HG03520 (cell line): ENCODE measurements around the gene SETD9.

Source experiments
- ATAC-seq: cut with Tn5 transposase; IDR thresholded peaks from one replicate; pipeline ENCODE4 v1.9.1; 2021; ENCODE audit warnings: mild to moderate bottlenecking, moderate library complexity; ENCODE audit not compliant: unreplicated experiment

SETD9 gene

DNA sequence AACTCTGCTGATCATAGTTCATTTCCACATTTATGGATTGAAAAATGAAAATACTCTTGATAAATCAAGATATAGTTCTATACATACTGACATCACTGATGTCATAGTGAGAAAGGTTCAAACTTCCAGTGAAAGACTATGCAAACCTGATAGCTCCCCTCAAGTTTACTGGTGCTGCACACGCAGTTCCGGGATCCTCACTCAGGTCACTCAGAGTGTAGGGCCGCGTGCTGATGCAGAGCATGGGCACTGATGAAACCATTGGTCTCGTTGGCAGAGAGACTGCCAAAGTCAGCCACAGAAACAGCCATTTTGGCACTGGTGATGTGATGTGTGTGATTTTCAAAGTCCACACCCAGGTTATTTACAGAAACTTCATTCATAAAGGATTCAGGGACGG lies 13.5 kb downstream of the SETD9 start:
- no peak for ATAC-seq

DNA sequence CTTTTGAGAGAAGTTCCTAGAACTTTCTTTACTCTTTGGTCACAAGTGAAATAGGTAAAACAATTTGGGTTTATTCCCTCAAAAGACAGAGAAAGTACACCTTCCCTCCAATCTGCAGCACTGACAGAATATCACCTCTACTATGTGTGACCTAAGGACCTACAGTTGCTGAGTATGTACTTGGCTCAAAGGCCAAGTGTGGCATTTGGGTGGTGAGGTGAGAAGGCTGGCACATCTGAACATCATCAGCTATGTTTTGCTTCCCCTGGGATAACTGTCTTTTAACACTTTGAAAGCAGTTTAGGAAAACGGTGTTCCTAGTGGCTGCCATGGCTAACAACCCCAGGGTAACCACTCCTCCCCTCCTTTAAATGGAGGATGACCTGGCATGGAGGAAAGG lies 24.9 kb downstream of the SETD9 start:
- no peak for ATAC-seq

DNA sequence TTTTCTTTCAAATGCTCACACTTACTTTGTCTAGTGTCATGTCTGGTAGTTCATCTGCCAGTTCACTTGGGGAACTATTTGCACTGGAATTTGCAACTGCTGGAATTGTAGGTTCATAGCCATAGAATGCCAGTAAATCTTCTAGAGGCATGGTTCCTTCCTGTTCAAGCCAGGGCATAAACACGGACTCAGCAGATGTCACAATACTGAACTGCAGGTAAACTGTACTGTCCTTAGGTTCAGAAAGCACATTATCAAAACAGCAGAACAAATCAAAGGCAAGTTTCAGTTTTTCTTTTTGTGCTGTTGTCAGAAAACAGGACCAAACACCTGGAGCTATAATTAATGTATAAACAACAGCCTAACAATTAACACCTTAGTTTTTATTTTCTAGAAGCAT lies 29.5 kb downstream of the SETD9 start:
- no peak for ATAC-seq

DNA sequence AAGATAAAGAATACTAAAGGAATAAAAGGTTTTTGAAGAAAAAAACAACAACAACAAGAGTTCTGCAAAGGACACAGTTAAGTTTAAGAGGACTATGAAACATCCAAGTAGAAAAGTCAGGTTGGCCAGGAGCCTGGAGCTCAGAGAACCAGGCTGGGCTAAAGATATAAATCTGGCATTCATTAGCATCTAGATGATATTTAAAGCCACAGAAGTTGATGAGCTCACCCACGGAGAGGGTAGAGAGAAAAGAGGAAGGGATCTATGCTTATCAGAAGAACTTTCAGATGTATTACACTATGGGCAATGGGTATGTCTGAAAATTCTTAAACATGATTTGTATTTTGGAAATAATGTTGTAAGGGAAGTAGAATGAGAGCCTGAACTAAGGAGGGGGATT lies 32.6 kb downstream of the SETD9 start:
- ATAC-seq = no peak

DNA sequence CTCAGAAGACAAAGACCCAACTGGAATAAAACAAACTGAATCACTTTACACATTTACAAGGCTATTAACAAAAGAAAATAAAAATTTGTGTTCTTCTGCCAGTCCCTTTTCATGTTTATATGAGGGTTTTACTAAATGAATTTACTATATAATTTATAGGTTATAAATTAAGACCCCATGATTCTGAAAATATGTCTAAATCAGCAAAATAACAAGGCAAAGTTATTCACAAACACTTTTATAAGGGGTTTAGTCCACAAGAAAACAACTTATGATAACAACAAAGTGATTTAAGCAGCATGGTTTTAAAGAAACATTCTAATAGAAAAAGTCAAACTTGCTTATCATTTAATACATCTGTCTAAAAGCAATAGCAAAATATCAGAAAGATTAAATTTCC lies 37.7 kb downstream of the SETD9 start:
- ATAC-seq = no peak

DNA sequence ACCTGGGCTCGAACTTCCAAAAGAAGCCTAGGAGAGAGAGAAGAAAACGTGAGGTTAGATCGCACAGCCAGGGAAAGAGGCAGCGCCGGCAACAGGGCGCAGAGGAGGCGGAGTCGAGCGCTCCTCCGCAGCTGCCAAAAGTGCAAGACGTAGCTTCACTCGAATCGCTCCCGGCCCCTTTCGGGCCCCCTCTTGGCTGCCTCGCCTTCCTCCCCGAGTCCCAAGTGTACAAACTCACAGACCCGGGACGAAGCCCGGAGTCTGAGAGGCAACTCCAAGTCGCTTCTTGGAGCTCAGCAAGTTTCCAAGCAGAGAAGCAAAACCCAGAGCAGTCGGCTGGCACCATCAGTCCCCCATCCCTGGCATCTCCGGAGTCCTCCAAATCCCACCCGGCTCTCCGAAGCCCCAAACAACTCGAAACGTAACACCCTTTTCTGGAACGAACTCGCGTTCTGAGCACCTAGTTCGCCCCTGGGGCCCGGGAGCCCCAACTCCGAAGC lies 41.3 kb downstream of the SETD9 start:
- ATAC-seq = peak; percentile 38

DNA sequence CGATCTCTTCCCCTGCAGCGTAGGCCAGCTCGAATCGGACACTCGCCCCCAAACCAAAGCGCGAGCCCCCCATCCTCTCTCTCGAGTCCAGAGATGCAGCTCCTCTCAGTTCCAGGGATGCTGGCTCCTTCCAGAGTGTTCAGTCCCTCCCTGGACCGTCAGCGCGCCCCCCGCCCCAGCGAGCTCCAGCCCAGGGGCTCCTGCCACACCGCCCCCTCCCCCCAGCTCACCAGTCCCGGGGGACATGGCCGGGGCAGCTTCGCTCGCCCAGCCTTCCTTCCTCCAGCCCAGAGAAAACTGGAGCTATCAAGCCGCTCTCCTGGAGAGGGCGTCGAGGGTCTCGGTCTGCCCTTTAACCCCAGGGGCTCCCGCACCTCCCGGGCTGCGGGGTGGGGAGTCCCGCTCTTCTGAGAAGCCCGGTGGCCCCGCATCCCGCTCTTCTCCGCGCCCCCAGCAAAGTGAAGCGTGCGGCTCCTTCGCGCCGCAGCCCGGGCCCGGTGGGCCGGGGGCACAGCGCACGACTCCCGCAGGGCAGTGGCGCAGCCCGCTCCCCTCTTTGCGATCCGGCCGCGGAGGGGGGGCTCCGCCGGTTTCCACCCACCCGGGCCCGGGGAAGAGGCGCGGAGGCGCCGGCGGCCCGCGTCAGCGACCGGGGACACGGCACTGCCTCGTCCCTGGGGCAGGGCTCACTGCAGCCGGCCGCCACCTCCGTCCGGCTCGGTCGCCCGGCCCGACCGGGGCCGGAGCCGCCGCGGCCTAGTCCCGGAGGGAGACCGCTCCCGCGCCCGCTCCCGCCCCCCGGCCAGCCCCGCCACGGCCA lies 41.9 kb downstream of the SETD9 start:
- ATAC-seq = peak; percentile 32

DNA sequence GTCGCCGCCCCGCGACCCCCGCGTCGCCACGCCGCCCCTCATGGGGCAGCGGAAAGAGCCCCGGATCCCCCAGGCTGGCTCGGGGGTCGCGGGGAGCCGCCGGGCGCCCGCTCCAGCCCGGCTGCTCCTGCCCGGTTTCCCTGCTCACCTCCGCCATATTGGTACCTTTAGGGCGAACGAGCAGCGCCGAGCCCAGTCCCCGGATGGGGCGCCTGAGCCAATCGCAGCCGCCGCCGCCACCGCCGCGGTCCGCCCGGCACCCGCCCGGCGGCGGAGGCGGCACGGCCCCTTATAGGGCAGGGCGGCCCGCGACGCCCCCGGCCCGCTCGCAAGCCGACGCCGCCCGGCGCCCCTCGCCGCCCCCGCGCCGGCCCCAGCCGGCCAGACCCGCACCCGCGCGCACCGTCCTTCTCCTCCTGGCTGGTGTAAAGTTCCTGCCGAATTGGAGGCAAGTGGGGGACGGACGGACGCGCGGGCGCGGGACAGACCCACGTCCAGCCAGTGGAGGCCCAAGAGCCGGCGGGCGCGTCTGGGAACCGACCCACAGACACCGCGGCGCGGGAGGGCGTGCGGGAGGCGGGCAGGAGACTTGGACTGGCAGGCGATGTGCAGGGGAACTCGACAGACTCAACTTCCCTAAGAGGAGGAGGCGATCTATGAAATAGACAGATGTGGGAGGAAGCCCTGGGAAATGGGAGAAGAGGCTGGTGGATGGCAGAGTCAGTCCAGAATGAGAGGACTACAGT lies 42.7 kb downstream of the SETD9 start, which contains the start of gene MIER3:
MIER3 (minus strand) TSS at position 178 of the 746 bp plus-strand sequence; CDS start at position 157, 21 bp downstream.
- ATAC-seq = peak; percentile 94

DNA sequence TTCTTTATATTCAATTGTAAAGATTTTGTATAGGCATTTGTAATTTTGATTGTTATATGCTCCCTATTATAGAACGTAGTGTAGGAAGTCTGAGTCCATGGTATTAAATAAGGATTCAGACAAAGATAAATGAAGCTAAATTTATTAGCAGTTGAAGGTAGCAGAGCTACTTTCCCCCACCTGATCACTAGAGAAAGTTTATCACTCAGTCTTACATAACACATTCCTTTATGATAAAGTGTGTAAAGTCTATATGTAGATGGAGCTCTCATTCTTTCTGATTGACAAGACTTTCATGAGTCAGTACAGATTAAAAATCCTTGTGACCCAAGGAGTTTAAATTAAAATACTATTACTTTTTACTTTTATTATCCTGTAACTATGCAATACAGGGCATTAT lies 44.9 kb downstream of the SETD9 start:
- ATAC-seq = no peak

DNA sequence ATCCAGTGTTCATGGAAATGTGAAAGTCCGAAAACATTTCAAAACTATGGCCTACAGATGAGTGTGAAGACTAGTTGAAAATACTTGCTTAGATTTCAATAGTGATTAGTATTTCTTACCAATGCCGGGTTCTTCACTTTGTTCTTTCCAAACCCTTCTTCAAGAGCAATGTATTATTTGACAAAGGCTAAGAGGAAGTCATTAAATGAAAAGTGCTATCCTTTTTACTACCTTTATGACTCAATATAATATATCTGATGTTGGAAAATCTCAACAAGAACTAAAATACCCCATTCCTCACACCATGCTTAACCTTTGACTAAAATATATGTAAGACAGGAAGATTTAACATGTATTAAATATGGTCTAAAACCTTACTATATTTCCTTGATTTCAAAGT lies 49.2 kb downstream of the SETD9 start:
- no peak for ATAC-seq

DNA sequence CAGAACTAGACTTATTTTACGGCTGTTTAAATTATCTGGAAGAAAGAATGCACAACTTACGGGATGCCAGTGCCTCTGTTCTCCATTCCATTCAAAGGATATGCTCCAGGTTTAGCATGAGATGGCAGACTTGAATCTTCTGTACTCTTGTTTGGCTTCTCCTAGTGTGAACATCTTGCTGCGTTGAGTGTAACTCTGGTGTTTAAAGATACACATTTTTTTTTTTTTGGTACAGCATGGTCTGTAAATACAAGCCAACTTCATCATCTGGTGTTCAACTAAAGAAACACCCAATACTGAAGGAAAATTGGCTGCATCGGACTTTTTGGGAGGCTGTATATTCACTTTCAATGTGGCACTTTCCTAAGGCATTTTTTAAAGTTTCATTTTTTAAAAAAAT lies 49.9 kb downstream of the SETD9 start:
- ATAC-seq = no peak

DNA sequence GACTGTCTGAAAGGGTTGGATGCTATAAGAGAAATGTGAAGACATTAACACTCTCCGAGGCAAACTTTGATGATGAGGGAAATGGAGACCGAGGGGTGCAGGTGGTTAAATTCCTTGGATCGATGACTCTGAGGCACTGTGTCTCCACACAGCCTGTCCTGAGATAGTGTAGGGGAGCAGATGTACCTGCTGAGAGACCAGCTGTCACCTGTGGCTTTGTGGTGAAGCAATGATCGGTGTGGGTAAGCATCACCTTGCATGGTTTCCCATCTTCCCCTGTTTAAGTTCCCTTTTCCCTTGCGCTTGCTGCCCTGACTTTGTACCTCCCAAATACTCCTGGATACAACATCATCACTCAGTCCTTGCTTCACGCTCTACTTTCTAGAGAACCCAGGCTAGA lies 52.4 kb downstream of the SETD9 start:
- ATAC-seq = no peak

DNA sequence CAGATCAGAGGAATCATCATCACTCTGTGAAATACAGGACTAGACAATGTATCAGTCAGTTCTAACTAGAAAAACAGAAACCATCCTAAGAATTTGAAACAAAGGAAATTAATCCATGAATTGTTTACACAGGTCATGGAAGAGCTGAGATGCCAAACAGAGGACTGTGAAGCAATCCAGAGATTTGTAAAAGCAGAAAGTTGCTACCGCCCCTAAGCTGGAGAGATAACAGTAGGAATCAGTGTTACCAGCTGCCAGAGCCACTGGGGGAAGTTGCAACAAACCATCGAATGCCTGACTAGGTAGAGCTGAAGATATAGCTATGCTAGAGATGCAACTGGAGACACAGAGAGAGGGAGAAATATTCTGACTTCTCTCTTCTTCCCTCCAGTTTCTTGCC lies 52.9 kb downstream of the SETD9 start:
- no peak for ATAC-seq

DNA sequence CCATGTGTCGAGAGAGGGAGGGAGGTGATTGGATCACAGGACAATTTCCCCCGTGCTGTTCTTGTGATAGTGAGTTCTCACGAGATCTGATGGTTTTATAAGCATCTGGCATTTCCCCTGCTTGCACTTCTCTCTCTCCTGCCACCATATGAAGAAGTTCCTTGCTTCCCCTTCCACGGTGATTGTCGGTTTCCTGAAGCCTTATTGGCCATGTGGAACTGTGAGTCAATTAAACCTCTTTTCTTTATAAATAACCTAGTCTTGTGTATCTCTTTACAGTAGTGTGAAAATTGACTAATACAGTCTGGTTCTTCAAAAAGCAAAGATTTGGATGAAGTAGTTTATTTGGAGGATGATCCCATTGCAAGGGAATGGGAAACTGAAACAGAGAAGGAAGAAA lies 53.9 kb downstream of the SETD9 start:
- ATAC-seq = no peak

DNA sequence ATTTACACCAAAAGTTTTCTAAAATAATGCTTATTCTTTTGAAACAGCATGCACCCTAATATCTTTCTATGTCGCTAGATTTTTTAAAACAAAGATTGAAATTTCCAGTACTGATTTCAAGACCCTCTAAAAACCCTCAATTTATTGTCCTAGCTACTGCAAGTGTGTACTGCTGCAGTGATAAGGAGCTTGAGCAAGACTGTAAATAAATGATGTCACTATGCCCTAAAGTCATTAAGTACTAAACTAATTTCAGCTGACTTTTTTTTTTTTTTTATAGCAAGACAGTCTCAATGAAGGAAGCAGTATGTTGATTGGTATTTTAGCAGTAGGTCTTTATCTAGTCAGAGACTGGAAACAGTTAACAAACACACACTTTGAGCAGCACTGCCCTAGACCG lies 54.8 kb downstream of the SETD9 start:
- no peak for ATAC-seq
